VCaP (cell line): ENCODE data around the gene ZNF576.
"Not testable (repeated sequence)": the region's sequence is repeated elsewhere in the genome, so short reads cannot be mapped to it uniquely, and the experiment has no call there.

Experiments
- H3K27ac ChIP-seq: fragments of 450-650 bp; 2 replicates; pipeline ENCODE4 v1.5.1; 2017
- CTCF ChIP-seq: fragments of 450-650 bp; conservative IDR thresholded peaks from 2 replicates; pipeline ENCODE4 v1.5.1; 2017; ENCODE audit warnings: mild to moderate bottlenecking, moderate library complexity

Gene ZNF576

DNA sequence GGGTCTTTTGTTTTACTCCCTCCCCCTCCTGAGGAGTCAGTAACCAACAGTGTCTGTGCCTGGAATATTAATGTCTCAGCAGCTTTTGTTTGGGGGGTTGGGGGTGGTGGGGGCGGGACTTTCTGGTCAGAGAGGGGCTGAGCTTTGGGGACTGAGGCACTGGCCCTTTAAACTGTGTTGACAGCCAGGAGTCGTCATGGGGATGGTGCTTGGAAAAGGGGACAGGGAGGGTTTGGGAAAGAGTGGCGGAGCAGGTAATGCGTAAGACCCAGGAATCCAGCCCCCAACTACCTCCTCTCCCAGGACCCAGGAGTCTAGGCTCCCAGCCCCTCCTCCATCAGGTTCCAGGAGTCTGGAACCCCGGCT, 38.1 kb downstream of the ZNF576 start:
- TF ChIP-seq CTCF = no peak
- no peak overlapping the region for H3K27ac ChIP-seq

DNA sequence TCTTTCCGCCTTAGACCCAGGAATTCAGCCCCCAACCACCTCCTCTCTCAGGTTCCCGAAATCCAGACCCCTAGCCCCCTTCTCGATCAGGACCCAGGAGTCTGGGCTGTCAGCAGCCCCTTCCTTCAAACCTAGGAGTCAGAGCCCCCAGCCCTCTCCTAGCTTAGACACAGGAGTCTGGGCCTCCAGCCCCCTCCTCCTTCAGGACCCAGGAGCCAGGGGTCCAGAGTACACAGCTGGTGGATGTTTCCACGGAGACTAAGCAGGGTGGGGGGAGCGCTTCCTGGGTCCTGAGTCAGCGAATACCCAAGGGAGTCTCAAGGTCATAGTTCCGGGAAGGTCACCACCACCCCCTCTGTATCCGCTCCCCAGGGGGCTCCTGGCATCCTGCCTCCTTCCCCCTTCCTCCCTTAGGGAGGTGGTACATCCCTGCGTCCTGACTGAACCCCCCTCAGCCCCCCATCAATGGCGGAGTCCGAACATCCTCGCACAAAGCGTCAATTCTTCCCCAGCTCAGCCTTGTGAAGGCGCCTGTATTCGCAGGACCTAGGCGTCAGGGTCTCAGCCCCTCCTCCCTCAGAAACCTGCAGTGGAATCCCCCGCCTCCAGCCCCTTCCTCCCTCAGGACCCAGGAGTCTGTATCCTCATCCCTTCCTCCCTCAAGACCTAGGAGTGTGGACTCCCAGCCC, 38.6 kb downstream of the ZNF576 start:
- H3K27ac ChIP-seq = no peak overlapping the region
- TF ChIP-seq CTCF = no peak

- H3K27ac ChIP-seq = not testable (repeated sequence)
These were observed 39.2 kb downstream of the ZNF576 start for GRCh38 chr19:43635561-43635940.

DNA sequence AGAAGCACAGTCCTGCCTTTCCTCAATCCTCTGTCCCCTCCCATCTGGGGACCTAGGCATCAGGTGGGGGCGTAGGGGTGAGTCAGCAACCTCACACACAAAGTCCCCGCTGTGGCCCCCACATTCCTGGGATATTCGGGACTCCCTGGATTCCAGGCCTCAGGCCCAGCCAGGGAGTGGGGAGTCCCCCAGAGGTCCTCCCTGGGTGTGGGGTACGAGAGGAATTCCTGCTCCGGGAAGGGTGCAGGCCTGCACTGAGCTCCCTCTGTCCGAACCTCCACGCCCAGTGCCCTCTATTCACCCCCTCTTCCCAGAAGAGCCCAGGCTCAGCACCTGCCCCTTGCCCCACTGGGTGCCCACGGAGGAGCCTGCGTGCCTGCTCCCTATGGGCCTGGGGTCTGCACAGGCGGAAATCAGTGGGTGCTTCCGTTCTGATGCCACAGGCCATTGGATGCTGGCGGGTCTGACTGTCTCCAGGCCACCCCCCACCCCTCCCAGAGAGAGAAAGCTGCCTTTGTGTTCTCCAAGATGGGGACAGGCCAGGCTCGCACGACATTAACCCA, 39.8 kb downstream of the ZNF576 start:
- TF ChIP-seq CTCF = no peak
- no peak overlapping the region for H3K27ac ChIP-seq

DNA sequence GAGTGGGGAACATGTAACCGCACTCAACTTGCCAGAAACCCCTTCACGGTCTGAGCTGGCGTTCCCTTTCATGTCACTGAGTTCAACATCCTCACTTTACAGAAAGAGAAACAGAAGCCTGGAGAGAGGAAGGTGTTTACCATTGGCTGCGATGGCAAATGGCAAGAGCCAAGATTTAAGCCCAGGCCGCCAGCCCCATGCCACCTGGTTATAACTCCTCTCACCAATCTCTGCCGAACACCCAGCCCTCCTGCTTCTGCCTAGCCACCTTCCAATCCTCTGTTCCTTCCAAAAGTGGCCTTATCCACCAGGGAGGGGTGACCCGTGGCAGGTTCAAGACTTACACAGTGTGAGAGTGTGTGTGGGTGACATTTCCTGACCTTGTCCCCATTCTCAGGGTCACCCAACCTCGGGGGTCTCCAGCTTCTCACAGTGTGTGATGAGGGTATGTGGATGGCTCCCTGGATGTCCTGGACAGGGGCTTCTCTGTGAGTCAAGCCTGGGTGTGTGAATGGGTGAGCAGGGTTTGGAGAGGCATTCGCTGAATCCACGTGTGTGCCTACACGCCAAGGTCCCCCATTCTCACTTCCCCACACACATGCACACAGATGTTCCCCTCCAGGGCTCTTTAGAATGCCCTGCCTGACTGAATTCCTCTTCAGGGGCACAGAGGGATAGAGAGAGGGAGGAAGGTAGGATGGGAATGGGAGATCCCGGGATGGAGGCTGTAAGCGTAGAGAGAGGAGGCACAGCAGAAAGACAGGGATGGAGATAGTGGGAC, 42.0 kb downstream of the ZNF576 start:
- TF ChIP-seq CTCF = no peak
- H3K27ac ChIP-seq = no peak overlapping the region; the same call in 1 of the 2 replicates

GRCh38 chr19:43638995-43639518, 42.7 kb downstream of the ZNF576 start:
- peak overlapping the region; percentile 65; the same call in 1 of the 2 replicates for H3K27ac ChIP-seq
- TF ChIP-seq CTCF = no peak

GRCh38 chr19:43639519-43640423, 43.4 kb downstream of the ZNF576 start, which contains the start of gene CADM4:
CADM4 (minus strand) TSS chr19:43639850; CDS start chr19:43639790, 60 bp downstream.
- no peak for TF ChIP-seq CTCF
- peak within 1 kb of the TSS; percentile 65; the same call in 1 of the 2 replicates for H3K27ac ChIP-seq
